ENCODE measurements around the gene AWAT2.

DNA sequence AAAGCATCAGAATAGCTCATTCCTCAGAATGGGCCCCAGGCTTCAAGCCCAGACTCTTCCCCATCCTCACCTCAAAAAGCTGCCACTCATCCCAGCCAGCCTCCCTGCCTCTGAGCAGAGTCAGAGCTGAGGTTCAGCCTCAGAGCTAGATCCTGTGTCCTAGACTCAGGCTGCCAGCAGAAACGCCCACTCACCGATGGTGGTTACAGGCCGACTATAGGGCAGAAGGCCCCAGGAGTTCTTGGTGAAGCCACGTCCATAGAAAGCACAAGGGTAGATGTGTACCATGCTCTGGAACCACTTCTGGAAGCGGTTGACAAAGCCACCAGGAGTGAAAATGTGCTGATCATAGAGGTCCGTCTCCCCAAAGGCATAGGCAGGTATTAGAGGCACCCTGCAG lies 7.7 kb downstream of the AWAT2 start:
- TF ChIP-seq, protein P1, sequence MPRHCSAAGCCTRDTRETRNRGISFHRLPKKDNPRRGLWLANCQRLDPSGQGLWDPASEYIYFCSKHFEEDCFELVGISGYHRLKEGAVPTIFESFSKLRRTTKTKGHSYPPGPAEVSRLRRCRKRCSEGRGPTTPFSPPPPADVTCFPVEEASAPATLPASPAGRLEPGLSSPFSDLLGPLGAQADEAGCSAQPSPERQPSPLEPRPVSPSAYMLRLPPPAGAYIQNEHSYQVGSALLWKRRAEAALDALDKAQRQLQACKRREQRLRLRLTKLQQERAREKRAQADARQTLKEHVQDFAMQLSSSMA (CRISPR knock-in tag; IDR thresholded peaks at IDR 0.05): no peak
- TF ChIP-seq POLR3A (IDR thresholded peaks at IDR 0.05; ENCODE audit: borderline replicate concordance, extremely low read depth, insufficient read depth, insufficient read length) (no peak), FOS (IDR thresholded peaks at IDR 0.05; ENCODE audit: extremely low read depth, insufficient read length) (no peak), FOXP1 (CRISPR knock-in tag; IDR thresholded peaks at IDR 0.05) (no peak), ADNP (tag; IDR thresholded peaks at IDR 0.05) (no peak), SOX6 (IDR thresholded peaks at IDR 0.05) (no peak)
- TF ChIP-seq, protein P2, sequence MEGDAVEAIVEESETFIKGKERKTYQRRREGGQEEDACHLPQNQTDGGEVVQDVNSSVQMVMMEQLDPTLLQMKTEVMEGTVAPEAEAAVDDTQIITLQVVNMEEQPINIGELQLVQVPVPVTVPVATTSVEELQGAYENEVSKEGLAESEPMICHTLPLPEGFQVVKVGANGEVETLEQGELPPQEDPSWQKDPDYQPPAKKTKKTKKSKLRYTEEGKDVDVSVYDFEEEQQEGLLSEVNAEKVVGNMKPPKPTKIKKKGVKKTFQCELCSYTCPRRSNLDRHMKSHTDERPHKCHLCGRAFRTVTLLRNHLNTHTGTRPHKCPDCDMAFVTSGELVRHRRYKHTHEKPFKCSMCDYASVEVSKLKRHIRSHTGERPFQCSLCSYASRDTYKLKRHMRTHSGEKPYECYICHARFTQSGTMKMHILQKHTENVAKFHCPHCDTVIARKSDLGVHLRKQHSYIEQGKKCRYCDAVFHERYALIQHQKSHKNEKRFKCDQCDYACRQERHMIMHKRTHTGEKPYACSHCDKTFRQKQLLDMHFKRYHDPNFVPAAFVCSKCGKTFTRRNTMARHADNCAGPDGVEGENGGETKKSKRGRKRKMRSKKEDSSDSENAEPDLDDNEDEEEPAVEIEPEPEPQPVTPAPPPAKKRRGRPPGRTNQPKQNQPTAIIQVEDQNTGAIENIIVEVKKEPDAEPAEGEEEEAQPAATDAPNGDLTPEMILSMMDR (IDR thresholded peaks at IDR 0.05 in 2 of 3, conservative IDR thresholded peaks at IDR 0.05 in 1 of 3; ENCODE audit: insufficient read depth in 2 of 3, low read depth in 1 of 3, low read length in 3 of 3): no peak
